Epithelial cell of alveolus of lung (primary cell): ENCODE results near the gene RBM34. TPM values are rescaled to one million over a fixed set of nuclear protein-coding genes. Genes with fewer than 3 reads are reported as not detected.

ENCODE experiments used
- total RNA-seq: library from RNA; depleted of rRNA; stranded (reverse); fragments of >200 nt; gene quantifications from 2 replicates; pipeline ENCODE4 v1.2.1, GENCODE V29; 2015

The RBM34 gene, protein sequence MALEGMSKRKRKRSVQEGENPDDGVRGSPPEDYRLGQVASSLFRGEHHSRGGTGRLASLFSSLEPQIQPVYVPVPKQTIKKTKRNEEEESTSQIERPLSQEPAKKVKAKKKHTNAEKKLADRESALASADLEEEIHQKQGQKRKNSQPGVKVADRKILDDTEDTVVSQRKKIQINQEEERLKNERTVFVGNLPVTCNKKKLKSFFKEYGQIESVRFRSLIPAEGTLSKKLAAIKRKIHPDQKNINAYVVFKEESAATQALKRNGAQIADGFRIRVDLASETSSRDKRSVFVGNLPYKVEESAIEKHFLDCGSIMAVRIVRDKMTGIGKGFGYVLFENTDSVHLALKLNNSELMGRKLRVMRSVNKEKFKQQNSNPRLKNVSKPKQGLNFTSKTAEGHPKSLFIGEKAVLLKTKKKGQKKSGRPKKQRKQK
- 45.4 and 47.5 TPM in 2 replicates for total RNA-seq

DNA sequence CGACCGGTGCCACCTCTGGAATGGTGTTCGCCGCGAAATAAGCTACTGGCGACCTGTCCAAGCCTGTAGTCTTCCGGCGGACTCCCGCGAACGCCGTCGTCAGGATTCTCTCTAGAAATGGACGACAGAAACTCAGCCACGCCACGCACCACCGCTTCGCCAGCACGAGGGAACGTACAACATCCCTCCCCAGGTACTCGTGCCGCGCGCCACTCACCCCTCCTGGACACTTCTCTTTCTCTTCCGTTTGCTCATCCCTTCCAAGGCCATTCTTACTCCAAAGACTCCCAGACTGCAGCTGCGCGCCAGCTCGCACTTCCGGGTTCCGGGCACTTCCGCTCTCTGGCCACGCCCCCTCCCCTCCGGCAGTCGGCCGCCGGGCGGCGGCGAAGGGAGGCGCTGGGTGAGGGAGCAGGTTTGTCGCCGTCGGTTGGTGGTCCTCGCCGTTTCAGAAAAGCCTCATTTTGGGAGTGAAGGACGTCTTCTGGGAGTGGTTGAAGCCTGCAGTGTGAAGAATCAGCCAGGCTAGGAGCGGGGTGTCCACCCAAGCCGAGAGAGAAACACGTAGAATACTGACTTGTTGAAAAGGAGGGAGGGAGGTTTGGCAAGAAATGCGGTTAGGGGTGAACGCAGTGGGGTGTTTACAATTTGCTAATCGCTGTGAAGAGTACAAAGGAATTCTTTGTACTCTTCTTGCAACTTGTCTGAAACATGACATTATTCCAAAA lies at the start of gene RBM34:
RBM34 (minus strand) TSS at position 294 of the 728 bp plus-strand sequence; CDS start at position 270, 24 bp downstream.

DNA sequence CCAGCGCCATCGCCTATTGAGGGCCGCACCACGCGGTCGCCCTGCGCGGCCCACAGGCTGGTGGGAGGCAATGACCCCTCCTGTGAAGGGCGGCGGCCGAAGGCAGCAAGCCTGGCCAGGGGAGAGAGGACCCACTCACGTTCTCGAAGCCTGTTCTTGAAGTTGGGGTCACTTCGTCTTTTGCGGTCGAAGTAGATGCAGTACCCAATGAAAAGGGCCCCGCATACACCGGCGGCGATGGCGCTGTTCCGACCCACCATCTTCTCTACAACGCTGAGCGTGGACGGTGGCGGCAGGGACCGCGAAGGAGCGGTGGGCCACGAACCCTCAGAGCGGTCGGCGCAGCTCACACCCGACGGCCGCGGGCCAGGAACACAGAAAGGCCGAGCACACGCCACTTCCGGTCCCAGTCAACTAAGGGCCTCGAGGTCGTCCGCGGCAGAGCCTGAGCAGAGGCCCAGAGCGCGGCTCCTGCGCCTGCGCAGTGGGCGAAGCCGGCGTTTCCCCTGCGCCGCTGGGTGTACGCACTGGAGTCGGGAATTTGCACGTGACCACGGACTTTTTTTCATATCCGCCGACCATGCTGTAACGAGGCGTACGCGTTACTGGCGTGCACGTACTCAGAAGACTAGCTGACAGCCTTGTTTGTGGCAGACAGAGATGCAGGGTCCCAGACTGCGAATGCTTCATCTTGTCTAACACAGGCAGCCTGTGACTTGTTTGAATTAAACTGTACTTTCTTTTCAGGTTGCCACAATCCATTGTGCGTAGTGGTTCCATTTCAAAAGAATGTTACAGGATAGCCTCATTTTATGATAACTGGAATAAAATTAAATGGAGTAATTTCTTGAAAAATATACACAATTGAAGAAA lies 32.4 kb downstream of the RBM34 start, which contains the start of gene TOMM20:
TOMM20 (minus strand) TSS at position 382 of the 873 bp plus-strand sequence; CDS start at position 260, 122 bp downstream.

Other genes starting within 250 kb of the RBM34 start
- 123 and 141 TPM in 2 replicates for gene TOMM20, start 32.4 kb downstream of the RBM34 start, total RNA-seq
- gene ARID4B, start 166.9 kb upstream of the RBM34 start, total RNA-seq: 8.8 and 24.2 TPM in 2 replicates
- 23.9 and 27.9 TPM in 2 replicates for gene GGPS1, start 167.3 kb upstream of the RBM34 start, total RNA-seq
- 16.5 and 20.2 TPM in 2 replicates for gene TBCE, start 206.2 kb upstream of the RBM34 start, total RNA-seq